Pancreas (tissue), 10 donors: Measurements from ENCODE around the gene A1CF. TPM values are rescaled to one million over a fixed set of nuclear protein-coding genes. Genes with fewer than 3 reads are reported as not detected.
"Not testable (repeated sequence)": the region's sequence is repeated elsewhere in the genome, so short reads cannot be mapped to it uniquely, and the experiment has no call there.

Source experiments
- ATAC-seq, 4 donors: fragments of 200-7000 bp; cut with Tn5 transposase; one replicate each; pipeline versions ENCODE4 v1.8.0 to v1.9.1; 2020; ENCODE audit warnings: mild to moderate bottlenecking in 4 of 4, moderate library complexity in 4 of 4
- DNase-seq, 6 donors: peaks; one replicate each; pipeline ENCODE4 v3.0.0-alpha.2; 2020
- FAIRE-seq: peaks from 2 replicates; lab custom pipeline; 2012; peaks lifted over from hg19 to GRCh38; lab: Jason Lieb, UNC
- H3K27ac ChIP-seq, 4 donors: fragments of 200-600 bp; sonication (generic); 1 replicate in 3 of 4; 2 replicates in 1 of 4; pipeline versions ENCODE4 v1.5.0 to v1.8.0; 2020
- H3K27me3 ChIP-seq, 4 donors: fragments of 200-600 bp; one replicate each; pipeline ENCODE4 v1.8.0; 2021
- H3K36me3 ChIP-seq, 3 donors: fragments of 200-600 bp; sonication (generic) in 1 of 3; one replicate each; pipeline versions ENCODE4 v1.5.0 to v1.8.0; 2020 to 2021
- H3K4me1 ChIP-seq, 3 donors: fragments of 200-600 bp; one replicate each; pipeline ENCODE4 v1.8.0; 2021
- H3K4me3 ChIP-seq, 4 donors: fragments of 200-600 bp; sonication (generic) in 2 of 4; one replicate each; pipeline versions ENCODE4 v1.5.0 to v1.8.0; 2020 to 2021
- H3K9me3 ChIP-seq, 4 donors: fragments of 200-600 bp; one replicate each; pipeline ENCODE4 v1.8.0; 2021
- WGBS, 2 donors: extraction: QIAGEN DNeasy Blood & Tissue Kit; methylation state at CpG; one replicate each; pipeline ENCODE4 v1.1.7; 2013; 5-methylcytosine and 5-hydroxymethylcytosine counted together
- intact Hi-C, 3 donors: fragments of 100-400 bp; cut with DNase I; formaldehyde crosslinking; loops; one replicate each; pipeline versions ENCODE4 v1.11.1 to v1.14.2; 2022
- polyA plus RNA-seq, 2 donors: library from polyadenylated mRNA; stranded (reverse); fragments of 200-250 nt; gene quantifications; one replicate each; pipeline ENCODE4 v1.2.3, GENCODE V29; 2013
- total RNA-seq, 6 donors: library from RNA; stranded (reverse); fragmentation: NEBNext Ultra II Directional in 4 of 6; extraction: Animal tissue kit (Norgen Biotek cat#: 25700) in 4 of 6; gene quantifications; one replicate each; pipeline versions ENCODE4 v1.2.1 to v1.2.4, GENCODE V29; 2021 to 2023
- TF ChIP-seq, protein P1 (sequence below), 4 donors: fragments of 200-600 bp; sonication (generic) in 3 of 4; IDR thresholded peaks; one replicate each; pipeline versions ENCODE4 v1.5.0 to v1.8.0; 2021; ENCODE audit warnings: antibody characterized with exemption in 4 of 4
- donor health status: healthy with polysubstance abuse.
- donor health status: DM: no; HTN: no; CAD: no; lungs with moderate emphysema.
- donor health status: DM: no; HTN: no; CAD: no.
- donor health status: control.
- donor health status: control.
- donor health status: Bipolar disorder and iron deficiency.
- donor health status: DM: yes; HTN: yes; CAD: no.
- donor health status: DM: no; HTN: no; CAD: no.
- donor health status: DM: no; HTN: no; CAD: no.
- donor health status: DM: yes; HTN: yes; CAD: no.

The A1CF gene
- total and polyA plus RNA-seq, 8 donors = 4.0 to 20.3 (median 13.1) TPM

- Histone ChIP-seq H3K9me3 (no peaks in the 10 kb centered on the region), H3K4me3 (no peak overlapping the region), H3K4me1 (peaks cover 0 to 4% (median 0%) of the 10 kb centered on the region in 3 donors), H3K27ac (no peak overlapping the region), H3K36me3 (no peaks in the 10 kb centered on the region), H3K27me3 (no peaks in the 10 kb centered on the region)
- intact Hi-C loops = no loop called here
- peak; percentile 91 to 100 (median 99) for ATAC-seq
- DNase-seq = peak in 1 of 6 donors; percentile 12
- no peak for FAIRE-seq
- TF ChIP-seq, protein P1, sequence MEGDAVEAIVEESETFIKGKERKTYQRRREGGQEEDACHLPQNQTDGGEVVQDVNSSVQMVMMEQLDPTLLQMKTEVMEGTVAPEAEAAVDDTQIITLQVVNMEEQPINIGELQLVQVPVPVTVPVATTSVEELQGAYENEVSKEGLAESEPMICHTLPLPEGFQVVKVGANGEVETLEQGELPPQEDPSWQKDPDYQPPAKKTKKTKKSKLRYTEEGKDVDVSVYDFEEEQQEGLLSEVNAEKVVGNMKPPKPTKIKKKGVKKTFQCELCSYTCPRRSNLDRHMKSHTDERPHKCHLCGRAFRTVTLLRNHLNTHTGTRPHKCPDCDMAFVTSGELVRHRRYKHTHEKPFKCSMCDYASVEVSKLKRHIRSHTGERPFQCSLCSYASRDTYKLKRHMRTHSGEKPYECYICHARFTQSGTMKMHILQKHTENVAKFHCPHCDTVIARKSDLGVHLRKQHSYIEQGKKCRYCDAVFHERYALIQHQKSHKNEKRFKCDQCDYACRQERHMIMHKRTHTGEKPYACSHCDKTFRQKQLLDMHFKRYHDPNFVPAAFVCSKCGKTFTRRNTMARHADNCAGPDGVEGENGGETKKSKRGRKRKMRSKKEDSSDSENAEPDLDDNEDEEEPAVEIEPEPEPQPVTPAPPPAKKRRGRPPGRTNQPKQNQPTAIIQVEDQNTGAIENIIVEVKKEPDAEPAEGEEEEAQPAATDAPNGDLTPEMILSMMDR (IDR thresholded peaks at IDR 0.05) = peak; percentile 10 to 52 (median 51)
- WGBS, 2 donors = 4 to 8% methylated on average over 1 of the region's 1 CpG
Observed at GRCh38 chr10:50788951-50789945, 96.2 kb downstream of the A1CF start.

DNA sequence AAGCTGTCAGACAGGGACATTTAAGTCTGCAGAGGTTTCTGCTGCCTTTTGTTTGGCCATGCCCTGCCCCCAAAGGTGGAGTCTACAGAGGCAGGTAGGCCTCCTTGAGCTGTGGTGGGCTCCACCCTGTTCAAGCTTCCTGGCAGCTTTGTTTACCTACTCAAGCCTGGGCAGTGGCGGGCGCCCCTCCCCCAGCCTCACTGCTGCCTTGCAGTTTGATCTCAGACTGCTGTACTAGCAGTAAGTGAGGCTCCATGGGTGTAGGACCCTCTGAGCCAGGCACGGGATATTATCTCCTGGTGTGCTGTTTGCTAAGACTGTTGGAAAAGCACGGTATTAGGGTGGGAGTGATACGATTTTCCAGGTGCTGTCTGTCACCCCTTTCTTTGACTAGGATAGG, 97.5 kb downstream of the A1CF start:
- H3K27me3 ChIP-seq, H3K9me3 ChIP-seq, H3K4me1 ChIP-seq, intact Hi-C loops, H3K4me3 ChIP-seq, H3K36me3 ChIP-seq, FAIRE-seq, H3K27ac ChIP-seq, ATAC-seq: not testable (repeated sequence)
- WGBS, 2 donors = 37 to 51% methylated on average over 5 of the region's 5 CpGs
- peak in 2 of 6 donors; percentile 10 to 28 for DNase-seq

DNA sequence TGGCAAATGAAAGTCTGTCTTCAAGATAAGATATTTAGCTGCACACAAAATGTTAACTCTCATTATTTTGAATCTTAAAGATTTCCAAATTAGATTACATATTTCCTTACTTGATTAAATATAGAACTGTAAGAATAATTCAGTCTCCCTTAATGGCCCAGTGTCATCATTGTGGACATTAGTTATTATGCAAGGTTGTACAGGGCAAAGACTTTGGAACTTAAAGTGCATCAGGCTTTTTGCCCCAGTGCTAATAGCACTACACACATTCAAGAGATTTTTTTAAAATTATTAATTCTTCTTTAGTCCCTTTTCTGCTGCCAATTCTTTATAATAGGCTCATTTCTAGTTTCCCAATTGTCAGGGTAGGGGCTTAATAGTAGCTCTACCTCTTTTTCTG, 103.4 kb downstream of the A1CF start:
- H3K27me3 ChIP-seq, H3K4me3 ChIP-seq, H3K4me1 ChIP-seq, intact Hi-C loops, H3K36me3 ChIP-seq, ATAC-seq, H3K27ac ChIP-seq, H3K9me3 ChIP-seq, DNase-seq, FAIRE-seq: not testable (repeated sequence)

GRCh38 chr10:50780036-50780435, 105.4 kb downstream of the A1CF start:
- intact Hi-C loops, H3K9me3 ChIP-seq, H3K4me3 ChIP-seq, DNase-seq, H3K27me3 ChIP-seq, H3K4me1 ChIP-seq, ATAC-seq, H3K27ac ChIP-seq, FAIRE-seq, H3K36me3 ChIP-seq: not testable (repeated sequence)
- 71 to 83% methylated on average over 1 of the region's 1 CpG for WGBS, 2 donors

DNA sequence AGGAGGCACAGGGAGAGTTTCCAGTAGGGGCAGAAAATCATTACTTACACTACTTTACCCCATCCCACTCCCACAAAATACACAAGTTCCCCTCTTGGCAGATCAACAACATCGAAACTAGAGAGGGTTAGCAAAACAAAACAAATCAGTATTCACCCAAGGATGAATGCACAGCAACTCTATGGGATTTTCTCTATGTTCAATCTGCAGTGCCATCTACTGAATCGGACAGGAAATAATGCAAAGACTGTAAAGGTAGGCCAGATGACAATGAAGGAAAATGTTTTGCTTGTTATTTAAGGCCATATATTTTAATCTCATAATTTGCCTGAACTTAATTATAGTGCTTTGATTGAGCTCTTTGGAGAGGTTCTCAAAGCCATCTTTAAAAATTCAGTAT, 110.6 kb downstream of the A1CF start:
- WGBS, 2 donors = 54 to 66% methylated on average over 2 of the region's 2 CpGs
- H3K27ac ChIP-seq, H3K27me3 ChIP-seq, intact Hi-C loops, H3K4me3 ChIP-seq, ATAC-seq, H3K9me3 ChIP-seq, DNase-seq, H3K4me1 ChIP-seq, FAIRE-seq, H3K36me3 ChIP-seq: not testable (repeated sequence)

- intact Hi-C loops, H3K4me1 ChIP-seq, H3K27ac ChIP-seq, FAIRE-seq, H3K4me3 ChIP-seq, ATAC-seq, DNase-seq, H3K36me3 ChIP-seq, H3K27me3 ChIP-seq, H3K9me3 ChIP-seq: not testable (repeated sequence)
- 79 to 90% methylated on average over 3 of the region's 3 CpGs for WGBS, 2 donors
Observed at GRCh38 chr10:50772042-50772441, 113.4 kb downstream of the A1CF start.

DNA sequence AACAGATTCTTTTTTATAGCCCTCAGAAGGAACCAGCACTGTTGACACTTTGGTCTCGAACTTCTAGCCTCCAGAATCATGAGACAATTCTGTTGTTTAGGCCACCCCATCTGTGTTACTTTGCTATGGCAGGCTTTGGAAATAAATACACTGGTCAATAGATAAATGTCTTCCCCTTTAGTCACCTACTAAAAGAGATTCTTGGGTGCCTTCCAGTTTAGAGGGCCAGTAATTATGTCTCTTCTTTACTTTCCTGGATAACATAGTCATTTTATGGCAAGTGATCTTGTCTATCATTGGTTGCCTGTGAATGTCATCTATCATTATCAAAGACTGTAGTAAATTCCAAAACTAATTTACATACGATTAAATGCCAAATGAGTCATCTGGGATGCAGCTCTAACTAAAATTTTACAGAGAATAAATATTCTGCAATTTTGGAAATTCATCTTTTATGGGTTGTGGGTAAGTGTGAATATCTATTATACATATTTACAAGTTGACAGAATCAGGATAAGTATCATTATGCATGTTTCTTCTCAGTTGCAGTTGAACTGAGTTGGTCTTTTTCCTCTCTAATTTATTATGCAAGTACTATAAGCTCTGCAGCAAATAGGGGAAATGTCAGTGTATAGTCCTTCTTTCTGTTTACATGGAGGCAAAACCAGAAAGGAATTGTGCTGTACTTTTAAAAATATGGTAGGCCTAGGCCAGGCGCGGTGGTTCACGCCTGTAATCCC, 118.5 kb downstream of the A1CF start:
- ATAC-seq, H3K4me1 ChIP-seq, H3K9me3 ChIP-seq, intact Hi-C loops, DNase-seq, H3K27me3 ChIP-seq, H3K4me3 ChIP-seq, FAIRE-seq, H3K27ac ChIP-seq, H3K36me3 ChIP-seq: not testable (repeated sequence)
- WGBS, 2 donors = 96 to 98% methylated on average over 4 to 5 of the region's 5 CpGs

Other genes with a start within 250 kb of the A1CF start
- 1 to 10 TPM; 1.4 to 3.0 (median 2.2) TPM for gene ASAH2B, start 145.7 kb downstream of the A1CF start, total RNA-seq
- gene ASAH2B, start 145.7 kb downstream of the A1CF start, polyA plus RNA-seq = 1 to 10 TPM; 1.5 to 3.9 TPM
- gene PRKG1, start 188.9 kb upstream of the A1CF start, total RNA-seq = 1 to 10 TPM; 2.5 to 9.6 (median 3.5) TPM
- gene PRKG1, start 188.9 kb upstream of the A1CF start, polyA plus RNA-seq = 1 to 10 TPM; 1.2 to 2.0 TPM